Measurements from ENCODE around the gene OPTC.
"Not testable (repeated sequence)": the region's sequence is repeated elsewhere in the genome, so short reads cannot be mapped to it uniquely, and the experiment has no call there.

OPTC gene

GRCh38 chr1:203492748-203493130 is 1.2 kb upstream of the OPTC start:
- no peak for DNase-seq

GRCh38 chr1:203495845-203496244 is 1.9 kb downstream of the OPTC start:
- DNase-seq = no peak

GRCh38 chr1:203497269-203497777 is 3.4 kb downstream of the OPTC start:
- no peak for DNase-seq

GRCh38 chr1:203499643-203500278 is 5.8 kb downstream of the OPTC start:
- no peak for DNase-seq

GRCh38 chr1:203500279-203500678 is 6.3 kb downstream of the OPTC start:
- DNase-seq = no peak

- DNase-seq = no peak
Observed at GRCh38 chr1:203503836-203504235, 9.9 kb downstream of the OPTC start.

GRCh38 chr1:203504400-203505250 is 10.7 kb downstream of the OPTC start:
- DNase-seq = peak; percentile 11 to 71

- no peak for DNase-seq
Observed at GRCh38 chr1:203505526-203506204, 11.7 kb downstream of the OPTC start.

GRCh38 chr1:203506858-203507626 is 13.1 kb downstream of the OPTC start:
- no peak for DNase-seq

- no peak for DNase-seq
Observed at GRCh38 chr1:203507759-203508158, 13.8 kb downstream of the OPTC start.

- no peak for DNase-seq
Observed at GRCh38 chr1:203508463-203509073, 14.6 kb downstream of the OPTC start.

GRCh38 chr1:203509135-203509534 is 15.2 kb downstream of the OPTC start:
- DNase-seq = no peak

GRCh38 chr1:203511513-203511912 is 17.6 kb downstream of the OPTC start:
- no peak for DNase-seq

- no peak for DNase-seq
Observed at GRCh38 chr1:203511930-203512329, 18.0 kb downstream of the OPTC start.

- DNase-seq = no peak
Observed at GRCh38 chr1:203512517-203512847, 18.5 kb downstream of the OPTC start.

- no peak for DNase-seq
Observed at GRCh38 chr1:203512848-203513584, 19.1 kb downstream of the OPTC start.

- no peak for DNase-seq
Observed at GRCh38 chr1:203513585-203514031, 19.7 kb downstream of the OPTC start.

GRCh38 chr1:203516184-203516583 is 22.2 kb downstream of the OPTC start:
- no peak for DNase-seq

- no peak for DNase-seq
Observed at GRCh38 chr1:203516906-203517305, 23.0 kb downstream of the OPTC start.

GRCh38 chr1:203517426-203518110 is 23.6 kb downstream of the OPTC start:
- no peak for DNase-seq

- DNase-seq = not testable (repeated sequence)
Observed at GRCh38 chr1:203518139-203518538, 24.2 kb downstream of the OPTC start.

All from cerebellar nuclear complex (tissue), 1 donor.